ENCODE results near the gene LSAMP.

- TF ChIP-seq POLR2A (IDR thresholded peaks at IDR 0.05; ENCODE audit: low read depth, low read length) (no peak), POLR2AphosphoS5 (IDR thresholded peaks at IDR 0.05; ENCODE audit: low read depth, low read length) (no peak), POU2F2 (IDR thresholded peaks at IDR 0.05; ENCODE audit: low read depth, low read length) (no peak), TAF1 (IDR thresholded peaks at IDR 0.05; ENCODE audit: low read depth, low read length) (no peak), SPI1 (IDR thresholded peaks at IDR 0.05; ENCODE audit: low read depth, low read length) (no peak), PAX5 (IDR thresholded peaks at IDR 0.05; ENCODE audit: insufficient read depth, low read length, severe bottlenecking) (no peak)
Measured at GRCh38 chr3:116281313-116282143, 163.8 kb downstream of the LSAMP start.

Measured in GM12891 (cell line).